ENCODE results near the gene GALNT8. TPM values are rescaled to one million over a fixed set of nuclear protein-coding genes. Genes with fewer than 3 reads are reported as not detected.

GALNT8 gene
- total and polyA plus RNA-seq, 10 of the 15 experiments (the other 5 are each of a cell fraction or from before 2014, with no cell fraction given) = 0.14 to 0.81 (median 0.31) TPM; not detected in 1

GRCh38 chr12:4685317-4685716 lies 34.9 kb upstream of the GALNT8 start:
- Histone ChIP-seq H3K27ac (ENCODE audit: control insufficient read depth, insufficient read depth) (no peak overlapping the region), H3K4me2 (ENCODE audit: control insufficient read depth, insufficient read depth) (no peak overlapping the region), H3K4me3 (no peak overlapping the region), H3K4me1 (ENCODE audit: control insufficient read depth, insufficient read depth, low read length) (no peaks in the 10 kb centered on the region), H4K20me1 (ENCODE audit: control insufficient read depth, insufficient read depth) (no peaks in the 10 kb centered on the region), H3K79me2 (ENCODE audit: control insufficient read depth, insufficient read depth, low read length) (no peaks in the 10 kb centered on the region), H3K9me3 (replicated peaks; ENCODE audit: control insufficient read depth, insufficient read depth, low read length) (no peaks in the 10 kb centered on the region), H2AFZ (ENCODE audit: control insufficient read depth, low read depth, low read length) (no peak overlapping the region), H3K36me3 (ENCODE audit: control insufficient read depth in 2 of 2, insufficient read depth in 2 of 2, low read length in 1 of 2) (peaks cover 9 to 35% of the 10 kb centered on the region in 2 experiments), H3K9ac (ENCODE audit: control insufficient read depth, insufficient read depth, low read length) (no peak overlapping the region), H3K27me3 (replicated peaks in 1 of 2; ENCODE audit: control insufficient read depth in 2 of 2, insufficient read depth in 2 of 2, low read length in 1 of 2) (no peaks in the 10 kb centered on the region)
- ATAC-seq (no peak), FAIRE-seq (no peak), DNase-seq (ENCODE audit: low read depth, low spot score) (no peak)
- in situ Hi-C loops (cut with MboI) = no loop called here
- BruUV-seq (replicated peaks) = no TSS peak
- ChIA-PET CTCF (no interaction called here), SMC1A (ENCODE audit: uncharacterized antibody, unreplicated experiment) (no interaction called here), POLR2A (no interaction called here), RAD21 (ENCODE audit: unreplicated experiment) (no interaction called here)
- TF ChIP-seq PKNOX1 (IDR thresholded peaks at IDR 0.05) = no peak
- TF ChIP-seq CUX1 (IDR thresholded peaks at IDR 0.05; ENCODE audit: insufficient replicate concordance, low read depth, low read length) = no peak
- TF ChIP-seq CHD1 (IDR thresholded peaks at IDR 0.05; ENCODE audit: low read depth, low read length) = no peak
- no peak for TF ChIP-seq RCOR1 (conservative IDR thresholded peaks at IDR 0.05; ENCODE audit: low read depth, low read length)
- no peak for TF ChIP-seq CBFB (IDR thresholded peaks at IDR 0.05; ENCODE audit: low read depth)
- TF ChIP-seq GABPA (IDR thresholded peaks at IDR 0.05; ENCODE audit: low read depth) = no peak
- no peak for TF ChIP-seq STAT1 (conservative IDR thresholded peaks at IDR 0.05)
- TF ChIP-seq CHD4 (IDR thresholded peaks at IDR 0.05) = no peak
- no peak for TF ChIP-seq SIX5 (IDR thresholded peaks at IDR 0.05; ENCODE audit: low read depth, low read length, severe bottlenecking)
- no peak for TF ChIP-seq JUNB (IDR thresholded peaks at IDR 0.05)
- no peak for TF ChIP-seq REST (IDR thresholded peaks at IDR 0.05; ENCODE audit: low read depth, low read length)
- TF ChIP-seq NR2C1 (IDR thresholded peaks at IDR 0.05) = no peak
- no peak for TF ChIP-seq TCF12 (IDR thresholded peaks at IDR 0.05; ENCODE audit: low read depth, low read length)
- TF ChIP-seq HSF1 (IDR thresholded peaks at IDR 0.05; ENCODE audit: low read depth, low read length) = no peak
- intact Hi-C loops (cut with micrococcal nuclease; ENCODE audit: unreplicated experiment) = no loop called here
- WGBS (ENCODE audit: insufficient coverage, insufficient replicate concordance, low lambda C conversion rate, missing lambda C conversion rate) = 93% methylated on average over 8 of the region's 8 CpGs
